ENCODE data around the gene FBXO8.

The FBXO8 gene

GRCh38 chr4:174207367-174207766 is 76.1 kb downstream of the FBXO8 start:
- peaks cover 93% of the 10 kb centered on the region for H3K27me3 ChIP-seq
- no peaks in the 10 kb centered on the region for H3K9me3 ChIP-seq
- no peak overlapping the region for H3K4me3 ChIP-seq (ENCODE audit: low read depth in 1 of 2, low read length in 1 of 2)
- H3K27ac ChIP-seq: no peak overlapping the region
- H3K4me1 ChIP-seq (ENCODE audit: control insufficient read depth in 1 of 2, insufficient read depth in 1 of 2, low read depth in 1 of 2, low read length in 1 of 2): no peaks in the 10 kb centered on the region
- TF ChIP-seq CTCF (IDR thresholded peaks at IDR 0.05): no peak
- no peaks in the 10 kb centered on the region for H3K36me3 ChIP-seq

GRCh38 chr4:174204164-174204831 is 79.2 kb downstream of the FBXO8 start:
- Histone ChIP-seq H3K4me1 (ENCODE audit: control insufficient read depth in 1 of 2, insufficient read depth in 1 of 2, low read depth in 1 of 2, low read length in 1 of 2) (no peaks in the 10 kb centered on the region), H3K27ac (no peak overlapping the region), H3K4me3 (ENCODE audit: low read depth in 1 of 2, low read length in 1 of 2) (no peak overlapping the region), H3K9me3 (no peaks in the 10 kb centered on the region), H3K36me3 (no peaks in the 10 kb centered on the region), H3K27me3 (peaks cover 90% of the 10 kb centered on the region)
- no peak for TF ChIP-seq CTCF (IDR thresholded peaks at IDR 0.05)

- Histone ChIP-seq H3K4me1 (ENCODE audit: control insufficient read depth in 1 of 2, insufficient read depth in 1 of 2, low read depth in 1 of 2, low read length in 1 of 2) (no peaks in the 10 kb centered on the region), H3K27me3 (peaks cover 90% of the 10 kb centered on the region), H3K9me3 (no peaks in the 10 kb centered on the region), H3K36me3 (no peaks in the 10 kb centered on the region), H3K4me3 (ENCODE audit: low read depth in 1 of 2, low read length in 1 of 2) (no peak overlapping the region), H3K27ac (no peak overlapping the region)
- no peak for TF ChIP-seq CTCF (IDR thresholded peaks at IDR 0.05)
Observed at GRCh38 chr4:174201871-174202270, 81.6 kb downstream of the FBXO8 start.

- H3K4me1 ChIP-seq (ENCODE audit: control insufficient read depth in 1 of 2, insufficient read depth in 1 of 2, low read depth in 1 of 2, low read length in 1 of 2): no peaks in the 10 kb centered on the region
- no peak overlapping the region for H3K27ac ChIP-seq
- no peak overlapping the region for H3K4me3 ChIP-seq (ENCODE audit: low read depth in 1 of 2, low read length in 1 of 2)
- H3K27me3 ChIP-seq: peaks cover 83% of the 10 kb centered on the region
- TF ChIP-seq CTCF (IDR thresholded peaks at IDR 0.05): no peak
- H3K9me3 ChIP-seq: no peaks in the 10 kb centered on the region
- H3K36me3 ChIP-seq: no peaks in the 10 kb centered on the region
Observed at GRCh38 chr4:174199735-174200134, 83.7 kb downstream of the FBXO8 start.

- Histone ChIP-seq H3K4me3 (ENCODE audit: low read depth in 1 of 2, low read length in 1 of 2) (no peak overlapping the region), H3K27ac (no peak overlapping the region), H3K9me3 (no peaks in the 10 kb centered on the region), H3K27me3 (peaks cover 83% of the 10 kb centered on the region), H3K36me3 (no peaks in the 10 kb centered on the region), H3K4me1 (ENCODE audit: control insufficient read depth in 1 of 2, insufficient read depth in 1 of 2, low read depth in 1 of 2, low read length in 1 of 2) (no peaks in the 10 kb centered on the region)
- TF ChIP-seq CTCF (IDR thresholded peaks at IDR 0.05): no peak
Observed at GRCh38 chr4:174198828-174199227, 84.6 kb downstream of the FBXO8 start.

Measured in neutrophil (primary cell).